Putamen (tissue), 1 donor: ENCODE results near the gene RNF145.

Experiments used
- DNase-seq: peaks from one replicate; pipeline ENCODE4 v3.0.0-alpha.2; 2016; ENCODE audit warnings: low spot score

Gene RNF145

GRCh38 chr5:159218595-159219023 lies 9.3 kb upstream of the RNF145 start:
- DNase-seq, result no peak

GRCh38 chr5:159217236-159217635 lies 7.9 kb upstream of the RNF145 start:
- no peak for DNase-seq

- no peak for DNase-seq
Observed at GRCh38 chr5:159216454-159216853, 7.1 kb upstream of the RNF145 start.

GRCh38 chr5:159215886-159216285 lies 6.5 kb upstream of the RNF145 start:
- DNase-seq, result no peak

- no peak for DNase-seq
Observed at GRCh38 chr5:159214486-159215271, 5.3 kb upstream of the RNF145 start.

- DNase-seq, result no peak
Observed at GRCh38 chr5:159212657-159213462, 3.5 kb upstream of the RNF145 start.

- no peak for DNase-seq
Observed at GRCh38 chr5:159211729-159212174, 2.4 kb upstream of the RNF145 start.

- DNase-seq, result no peak
Observed at GRCh38 chr5:159210846-159211245, 1.5 kb upstream of the RNF145 start.

- DNase-seq, result no peak
Observed at GRCh38 chr5:159210210-159210661, 883 bp upstream of the RNF145 start.

GRCh38 chr5:159208514-159209437 lies 577 bp downstream of the RNF145 start:
- peak; percentile 31 for DNase-seq

- peak; percentile 83 for DNase-seq
Observed at GRCh38 chr5:159207686-159208513, 1.5 kb downstream of the RNF145 start.

GRCh38 chr5:159207222-159207685 lies 2.1 kb downstream of the RNF145 start:
- no peak for DNase-seq

GRCh38 chr5:159206818-159207217 lies 2.5 kb downstream of the RNF145 start:
- no peak for DNase-seq

GRCh38 chr5:159206368-159206767 lies 3.0 kb downstream of the RNF145 start:
- DNase-seq, result no peak

- DNase-seq, result no peak
Observed at GRCh38 chr5:159203351-159203750, 6.0 kb downstream of the RNF145 start.

GRCh38 chr5:159202151-159202550 lies 7.2 kb downstream of the RNF145 start:
- DNase-seq, result no peak

GRCh38 chr5:159199780-159200179 lies 9.6 kb downstream of the RNF145 start:
- DNase-seq, result no peak

- no peak for DNase-seq
Observed at GRCh38 chr5:159199225-159199624, 10.1 kb downstream of the RNF145 start.

GRCh38 chr5:159198063-159199036 lies 11.0 kb downstream of the RNF145 start:
- no peak for DNase-seq

GRCh38 chr5:159195775-159196174 lies 13.6 kb downstream of the RNF145 start:
- no peak for DNase-seq
